ENCODE data around the gene SYNGAP1.

DNA sequence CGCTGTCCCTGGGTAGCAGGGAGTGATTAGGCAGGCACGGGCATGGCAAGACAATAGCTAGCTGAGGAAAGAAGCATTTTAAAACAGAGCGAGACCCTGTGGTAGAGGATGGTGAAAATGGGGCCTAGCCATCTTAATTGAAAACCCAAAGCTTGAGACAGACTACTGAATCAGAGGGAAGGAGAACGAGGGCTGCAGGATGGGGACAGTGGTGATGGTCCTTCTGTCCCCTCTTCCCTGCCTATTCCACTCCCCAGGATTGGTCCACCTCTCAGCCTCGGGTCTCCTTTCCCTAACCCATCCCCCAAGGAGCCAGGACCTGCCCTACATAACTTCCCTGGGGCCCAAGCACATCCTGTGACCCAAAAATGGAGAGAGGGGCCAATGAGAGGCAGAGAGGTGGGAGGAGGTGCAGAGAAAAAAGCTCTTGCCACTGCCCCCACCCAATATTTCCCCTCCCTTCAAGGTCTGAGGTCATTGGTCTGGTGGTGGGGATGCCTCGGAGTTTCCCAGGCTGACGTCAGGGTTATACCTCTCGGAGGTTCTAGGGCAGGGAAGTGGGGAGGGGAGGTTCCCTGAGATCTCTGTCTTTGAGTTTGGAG, 1.1 kb upstream of the SYNGAP1 start:
- TF ChIP-seq POLR2AphosphoS5 (IDR thresholded peaks at IDR 0.05; ENCODE audit: low read depth, low read length) (0 out of 2 replicates have a peak, but pooled peaks have one; percentile 2), CHD2 (IDR thresholded peaks at IDR 0.05; ENCODE audit: low read length, partially characterized antibody) (no peak), EP300 (IDR thresholded peaks at IDR 0.05; ENCODE audit: borderline replicate concordance in 1 of 2, low read depth in 1 of 2, low read length in 1 of 2) (no peak), JUND (IDR thresholded peaks at IDR 0.05) (no peak), NRF1 (IDR thresholded peaks at IDR 0.05; ENCODE audit: low read depth, low read length) (no peak)
- TF ChIP-seq, protein P1, sequence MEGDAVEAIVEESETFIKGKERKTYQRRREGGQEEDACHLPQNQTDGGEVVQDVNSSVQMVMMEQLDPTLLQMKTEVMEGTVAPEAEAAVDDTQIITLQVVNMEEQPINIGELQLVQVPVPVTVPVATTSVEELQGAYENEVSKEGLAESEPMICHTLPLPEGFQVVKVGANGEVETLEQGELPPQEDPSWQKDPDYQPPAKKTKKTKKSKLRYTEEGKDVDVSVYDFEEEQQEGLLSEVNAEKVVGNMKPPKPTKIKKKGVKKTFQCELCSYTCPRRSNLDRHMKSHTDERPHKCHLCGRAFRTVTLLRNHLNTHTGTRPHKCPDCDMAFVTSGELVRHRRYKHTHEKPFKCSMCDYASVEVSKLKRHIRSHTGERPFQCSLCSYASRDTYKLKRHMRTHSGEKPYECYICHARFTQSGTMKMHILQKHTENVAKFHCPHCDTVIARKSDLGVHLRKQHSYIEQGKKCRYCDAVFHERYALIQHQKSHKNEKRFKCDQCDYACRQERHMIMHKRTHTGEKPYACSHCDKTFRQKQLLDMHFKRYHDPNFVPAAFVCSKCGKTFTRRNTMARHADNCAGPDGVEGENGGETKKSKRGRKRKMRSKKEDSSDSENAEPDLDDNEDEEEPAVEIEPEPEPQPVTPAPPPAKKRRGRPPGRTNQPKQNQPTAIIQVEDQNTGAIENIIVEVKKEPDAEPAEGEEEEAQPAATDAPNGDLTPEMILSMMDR (IDR thresholded peaks at IDR 0.05), result no peak
- TF ChIP-seq, protein P2, sequence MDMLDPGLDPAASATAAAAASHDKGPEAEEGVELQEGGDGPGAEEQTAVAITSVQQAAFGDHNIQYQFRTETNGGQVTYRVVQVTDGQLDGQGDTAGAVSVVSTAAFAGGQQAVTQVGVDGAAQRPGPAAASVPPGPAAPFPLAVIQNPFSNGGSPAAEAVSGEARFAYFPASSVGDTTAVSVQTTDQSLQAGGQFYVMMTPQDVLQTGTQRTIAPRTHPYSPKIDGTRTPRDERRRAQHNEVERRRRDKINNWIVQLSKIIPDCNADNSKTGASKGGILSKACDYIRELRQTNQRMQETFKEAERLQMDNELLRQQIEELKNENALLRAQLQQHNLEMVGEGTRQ (IDR thresholded peaks at IDR 0.05; ENCODE audit: borderline replicate concordance, low read depth, low read length), result no peak

All from SK-N-SH (cell line).